ENCODE data around the gene MIPEP.

Gene MIPEP

GRCh38 chr13:23842406-23842805 is 46.8 kb downstream of the MIPEP start:
- DNase-seq (ENCODE audit: low read depth), result no peak
- no peak for TF ChIP-seq CTCF (IDR thresholded peaks at IDR 0.05; ENCODE audit: control insufficient read depth, extremely low read depth, insufficient read depth)
- H3K4me3 ChIP-seq (ENCODE audit: low read depth, low read length), result no peak overlapping the region

- TF ChIP-seq CTCF (IDR thresholded peaks at IDR 0.05; ENCODE audit: control insufficient read depth, extremely low read depth, insufficient read depth), result no peak
- no peak overlapping the region for H3K4me3 ChIP-seq (ENCODE audit: low read depth, low read length)
- no peak for DNase-seq (ENCODE audit: low read depth)
These were observed 55.2 kb downstream of the MIPEP start for GRCh38 chr13:23833733-23834611.

- TF ChIP-seq CTCF (IDR thresholded peaks at IDR 0.05; ENCODE audit: control insufficient read depth, extremely low read depth, insufficient read depth), result no peak
- H3K4me3 ChIP-seq (ENCODE audit: low read depth, low read length), result no peak overlapping the region
- no peak for DNase-seq (ENCODE audit: low read depth)
These were observed 60.3 kb downstream of the MIPEP start for GRCh38 chr13:23828866-23829265.

- DNase-seq (ENCODE audit: low read depth), result no peak
- TF ChIP-seq CTCF (IDR thresholded peaks at IDR 0.05; ENCODE audit: control insufficient read depth, extremely low read depth, insufficient read depth), result no peak
- H3K4me3 ChIP-seq (ENCODE audit: low read depth, low read length), result no peak overlapping the region
These were observed 61.1 kb downstream of the MIPEP start for GRCh38 chr13:23828086-23828485.

GRCh38 chr13:23825179-23825578 is 64.0 kb downstream of the MIPEP start:
- no peak overlapping the region for H3K4me3 ChIP-seq (ENCODE audit: low read depth, low read length)
- DNase-seq (ENCODE audit: low read depth), result no peak
- no peak for TF ChIP-seq CTCF (IDR thresholded peaks at IDR 0.05; ENCODE audit: control insufficient read depth, extremely low read depth, insufficient read depth)

GRCh38 chr13:23824371-23824770 is 64.8 kb downstream of the MIPEP start:
- no peak for DNase-seq (ENCODE audit: low read depth)
- TF ChIP-seq CTCF (IDR thresholded peaks at IDR 0.05; ENCODE audit: control insufficient read depth, extremely low read depth, insufficient read depth), result no peak
- H3K4me3 ChIP-seq (ENCODE audit: low read depth, low read length), result no peak overlapping the region

All from LNCaP clone FGC (cell line).